ENCODE measurements around the gene TTC9. TPM values are rescaled to one million over a fixed set of nuclear protein-coding genes. Genes with fewer than 3 reads are reported as not detected.

The TTC9 gene
- total RNA-seq, 1 experiment from 2014 or later: 0.30 TPM

GRCh38 chr14:70619708-70620107, 22.0 kb upstream of the TTC9 start:
- no peak for TF ChIP-seq CTCF (IDR thresholded peaks at IDR 0.05; ENCODE audit: unreplicated experiment)
- no peak overlapping the region for H3K4me3 Mint-ChIP-seq (ENCODE audit: unreplicated experiment)
- DNase-seq (ENCODE audit: unreplicated experiment): peak; percentile 54
- H3K27ac Mint-ChIP-seq (ENCODE audit: low read depth, unreplicated experiment): no peak overlapping the region
- CTCF ChIA-PET: interaction anchor here (4.4 to 10.5 kb wide), 2 partner anchors 93 to 198 kb away, joined by 17 to 97 read pairs; no protein-coding TSS in a partner anchor
- no peaks in the 10 kb centered on the region for H3K27me3 Mint-ChIP-seq (ENCODE audit: insufficient read depth, unreplicated experiment)
- BruUV-seq (replicated peaks): no TSS peak
- intact Hi-C loops (cut with micrococcal nuclease): no loop called here
- POLR2A ChIA-PET: no interaction called here
- no peaks in the 10 kb centered on the region for H3K4me1 Mint-ChIP-seq (ENCODE audit: insufficient read depth, unreplicated experiment)
- no peaks in the 10 kb centered on the region for H3K36me3 Mint-ChIP-seq (ENCODE audit: insufficient read depth, unreplicated experiment)
- H3K9me3 Mint-ChIP-seq (ENCODE audit: unreplicated experiment): peaks cover 7% of the 10 kb centered on the region

GRCh38 chr14:70622111-70622712, 19.5 kb upstream of the TTC9 start:
- Mint-ChIP-seq H3K27ac (ENCODE audit: low read depth, unreplicated experiment) (no peak overlapping the region), H3K4me3 (ENCODE audit: unreplicated experiment) (no peak overlapping the region), H3K36me3 (ENCODE audit: insufficient read depth, unreplicated experiment) (no peaks in the 10 kb centered on the region), H3K4me1 (ENCODE audit: insufficient read depth, unreplicated experiment) (no peaks in the 10 kb centered on the region), H3K9me3 (ENCODE audit: unreplicated experiment) (peaks cover 16% of the 10 kb centered on the region), H3K27me3 (ENCODE audit: insufficient read depth, unreplicated experiment) (no peaks in the 10 kb centered on the region)
- peak; percentile 71 for DNase-seq (ENCODE audit: unreplicated experiment)
- intact Hi-C loops (cut with micrococcal nuclease): loop anchor here (1.0 to 2.0 kb wide), 4 partner anchors 92 to 351 kb away; partner anchors contain the start of gene MAP3K9
- BruUV-seq (replicated peaks): no TSS peak
- TF ChIP-seq CTCF (IDR thresholded peaks at IDR 0.05; ENCODE audit: unreplicated experiment): peak; percentile 76
- ChIA-PET CTCF (interaction anchor here (0.6 to 10.5 kb wide), 7 partner anchors 11 to 351 kb away, joined by 3 to 97 read pairs (median 4); partner anchors contain the start of gene MAP3K9), POLR2A (interaction anchor here (0.7 to 1.0 kb wide), 2 partner anchors 91 to 133 kb away, joined by 3 to 4 read pairs; no protein-coding TSS in a partner anchor)

GRCh38 chr14:70624972-70625371, 16.7 kb upstream of the TTC9 start:
- no peaks in the 10 kb centered on the region for H3K4me1 Mint-ChIP-seq (ENCODE audit: insufficient read depth, unreplicated experiment)

More at GRCh38 chr14:70624972-70625371, 16.7 kb upstream of the TTC9 start:
- ChIA-PET POLR2A (no interaction called here), CTCF (interaction anchor here (0.6 to 10.5 kb wide), 6 partner anchors 11 to 194 kb away, joined by 3 to 97 read pairs (median 5); no protein-coding TSS in a partner anchor)
- TF ChIP-seq CTCF (IDR thresholded peaks at IDR 0.05; ENCODE audit: unreplicated experiment): no peak
- Mint-ChIP-seq H3K9me3 (ENCODE audit: unreplicated experiment) (peaks cover 16% of the 10 kb centered on the region), H3K36me3 (ENCODE audit: insufficient read depth, unreplicated experiment) (no peaks in the 10 kb centered on the region), H3K27ac (ENCODE audit: low read depth, unreplicated experiment) (no peak overlapping the region), H3K27me3 (ENCODE audit: insufficient read depth, unreplicated experiment) (no peaks in the 10 kb centered on the region), H3K4me3 (ENCODE audit: unreplicated experiment) (no peak overlapping the region)
- BruUV-seq (replicated peaks): no TSS peak
- no peak for DNase-seq (ENCODE audit: unreplicated experiment)
- intact Hi-C loops (cut with micrococcal nuclease): no loop called here
